ENCODE data around the gene DSG3.
A peak's percentile ranks its signal among the peaks of the same experiment; 100 is the strongest.

- TF ChIP-seq, protein P1, sequence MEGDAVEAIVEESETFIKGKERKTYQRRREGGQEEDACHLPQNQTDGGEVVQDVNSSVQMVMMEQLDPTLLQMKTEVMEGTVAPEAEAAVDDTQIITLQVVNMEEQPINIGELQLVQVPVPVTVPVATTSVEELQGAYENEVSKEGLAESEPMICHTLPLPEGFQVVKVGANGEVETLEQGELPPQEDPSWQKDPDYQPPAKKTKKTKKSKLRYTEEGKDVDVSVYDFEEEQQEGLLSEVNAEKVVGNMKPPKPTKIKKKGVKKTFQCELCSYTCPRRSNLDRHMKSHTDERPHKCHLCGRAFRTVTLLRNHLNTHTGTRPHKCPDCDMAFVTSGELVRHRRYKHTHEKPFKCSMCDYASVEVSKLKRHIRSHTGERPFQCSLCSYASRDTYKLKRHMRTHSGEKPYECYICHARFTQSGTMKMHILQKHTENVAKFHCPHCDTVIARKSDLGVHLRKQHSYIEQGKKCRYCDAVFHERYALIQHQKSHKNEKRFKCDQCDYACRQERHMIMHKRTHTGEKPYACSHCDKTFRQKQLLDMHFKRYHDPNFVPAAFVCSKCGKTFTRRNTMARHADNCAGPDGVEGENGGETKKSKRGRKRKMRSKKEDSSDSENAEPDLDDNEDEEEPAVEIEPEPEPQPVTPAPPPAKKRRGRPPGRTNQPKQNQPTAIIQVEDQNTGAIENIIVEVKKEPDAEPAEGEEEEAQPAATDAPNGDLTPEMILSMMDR (optimal IDR thresholded peaks at IDR 0.05 in 1 of 3, IDR thresholded peaks at IDR 0.05 in 1 of 3, conservative IDR thresholded peaks at IDR 0.05 in 1 of 3; ENCODE audit: extremely low read depth in 1 of 3, insufficient read depth in 2 of 3, low read length in 3 of 3), result peak; percentile 36 to 48 (median 39)
- TF ChIP-seq EZH2 (IDR thresholded peaks at IDR 0.05; ENCODE audit: low read length), result no peak
Measured at GRCh38 chr18:31511098-31511497, 63.6 kb downstream of the DSG3 start.
